Lower leg skin (tissue), 3 donors: ENCODE results near the gene SUSD2.

Experiments
- POLR2A ChIP-seq, 2 donors: fragments of 450-650 bp; IDR thresholded peaks; one replicate each; pipeline ENCODE4 v1.6.1; 2016 to 2017; ENCODE audit warnings: antibody characterized with exemption in 2 of 2, mild to moderate bottlenecking in 1 of 2, moderate library complexity in 1 of 2
- TF ChIP-seq, protein P1 (sequence below), 3 donors: fragments of 450-650 bp; IDR thresholded peaks; one replicate each; pipeline ENCODE4 v1.5.1; 2016; ENCODE audit warnings: antibody characterized with exemption in 3 of 3, mild to moderate bottlenecking in 3 of 3, moderate library complexity in 2 of 3

DNA sequence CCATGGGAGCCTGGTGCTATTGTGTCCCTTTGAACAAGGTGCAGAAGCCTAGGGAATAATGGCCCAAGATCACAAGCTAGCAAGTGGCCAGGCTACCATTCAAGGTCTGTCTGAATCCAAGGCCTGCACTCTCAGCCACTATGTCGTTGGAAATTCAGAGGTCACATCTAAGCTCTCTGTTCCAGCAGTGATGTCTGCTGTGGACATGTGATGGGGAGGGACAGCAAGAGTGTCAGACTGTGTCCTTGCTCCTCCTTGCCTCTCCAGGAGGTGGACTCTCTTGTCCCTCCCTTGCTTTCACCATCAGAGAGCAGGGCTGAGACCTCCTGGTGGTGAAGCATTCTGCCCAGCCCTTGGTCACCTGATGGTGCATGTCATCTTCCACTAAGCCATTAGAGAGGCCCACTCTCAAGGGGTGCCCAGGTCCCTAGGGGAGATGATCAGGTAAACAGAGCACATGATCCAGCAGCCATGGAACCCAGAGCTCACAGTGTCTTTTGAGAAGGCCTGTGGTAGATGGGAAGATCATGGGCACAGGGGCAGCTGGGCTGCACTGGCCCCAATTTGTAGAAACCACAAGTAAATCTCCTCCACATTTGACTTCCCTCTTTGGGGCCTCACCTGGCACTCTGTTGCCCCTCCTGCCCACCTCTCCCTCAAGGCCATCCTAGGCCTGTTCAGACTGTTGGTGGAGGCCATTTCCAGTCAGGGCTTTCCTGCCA, 37.1 kb upstream of the SUSD2 start:
- TF ChIP-seq, protein P1, sequence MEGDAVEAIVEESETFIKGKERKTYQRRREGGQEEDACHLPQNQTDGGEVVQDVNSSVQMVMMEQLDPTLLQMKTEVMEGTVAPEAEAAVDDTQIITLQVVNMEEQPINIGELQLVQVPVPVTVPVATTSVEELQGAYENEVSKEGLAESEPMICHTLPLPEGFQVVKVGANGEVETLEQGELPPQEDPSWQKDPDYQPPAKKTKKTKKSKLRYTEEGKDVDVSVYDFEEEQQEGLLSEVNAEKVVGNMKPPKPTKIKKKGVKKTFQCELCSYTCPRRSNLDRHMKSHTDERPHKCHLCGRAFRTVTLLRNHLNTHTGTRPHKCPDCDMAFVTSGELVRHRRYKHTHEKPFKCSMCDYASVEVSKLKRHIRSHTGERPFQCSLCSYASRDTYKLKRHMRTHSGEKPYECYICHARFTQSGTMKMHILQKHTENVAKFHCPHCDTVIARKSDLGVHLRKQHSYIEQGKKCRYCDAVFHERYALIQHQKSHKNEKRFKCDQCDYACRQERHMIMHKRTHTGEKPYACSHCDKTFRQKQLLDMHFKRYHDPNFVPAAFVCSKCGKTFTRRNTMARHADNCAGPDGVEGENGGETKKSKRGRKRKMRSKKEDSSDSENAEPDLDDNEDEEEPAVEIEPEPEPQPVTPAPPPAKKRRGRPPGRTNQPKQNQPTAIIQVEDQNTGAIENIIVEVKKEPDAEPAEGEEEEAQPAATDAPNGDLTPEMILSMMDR (IDR thresholded peaks at IDR 0.05), result no peak
- no peak for TF ChIP-seq POLR2A (IDR thresholded peaks at IDR 0.05)
